Measurements from ENCODE around the gene PTPRT. TPM values are rescaled to one million over a fixed set of nuclear protein-coding genes. Genes with fewer than 3 reads are reported as not detected.

Gene PTPRT
- total RNA-seq, 1 experiment from 2014 or later, result not detected

GRCh38 chr20:42649748-42650147 lies 540.0 kb downstream of the PTPRT start (continued):
- TF ChIP-seq, protein P1, sequence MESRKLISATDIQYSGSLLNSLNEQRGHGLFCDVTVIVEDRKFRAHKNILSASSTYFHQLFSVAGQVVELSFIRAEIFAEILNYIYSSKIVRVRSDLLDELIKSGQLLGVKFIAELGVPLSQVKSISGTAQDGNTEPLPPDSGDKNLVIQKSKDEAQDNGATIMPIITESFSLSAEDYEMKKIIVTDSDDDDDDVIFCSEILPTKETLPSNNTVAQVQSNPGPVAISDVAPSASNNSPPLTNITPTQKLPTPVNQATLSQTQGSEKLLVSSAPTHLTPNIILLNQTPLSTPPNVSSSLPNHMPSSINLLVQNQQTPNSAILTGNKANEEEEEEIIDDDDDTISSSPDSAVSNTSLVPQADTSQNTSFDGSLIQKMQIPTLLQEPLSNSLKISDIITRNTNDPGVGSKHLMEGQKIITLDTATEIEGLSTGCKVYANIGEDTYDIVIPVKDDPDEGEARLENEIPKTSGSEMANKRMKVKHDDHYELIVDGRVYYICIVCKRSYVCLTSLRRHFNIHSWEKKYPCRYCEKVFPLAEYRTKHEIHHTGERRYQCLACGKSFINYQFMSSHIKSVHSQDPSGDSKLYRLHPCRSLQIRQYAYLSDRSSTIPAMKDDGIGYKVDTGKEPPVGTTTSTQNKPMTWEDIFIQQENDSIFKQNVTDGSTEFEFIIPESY (IDR thresholded peaks at IDR 0.05; ENCODE audit: extremely low read depth, insufficient replicate concordance, low read length), result no peak

GRCh38 chr20:42646250-42646649 lies 543.5 kb downstream of the PTPRT start:
- H2AFZ ChIP-seq (ENCODE audit: low read depth, low read length, poor library complexity, severe bottlenecking), result no peak overlapping the region
- RAD21 ChIA-PET (ENCODE audit: low non-redundant PET in 1 of 2, low total read pairs in 2 of 2, uncharacterized antibody in 2 of 2, unreplicated experiment in 2 of 2), result no interaction called here
- CTCF ChIA-PET, result no interaction called here
- H3K79me2 ChIP-seq (ENCODE audit: insufficient read depth, low read length), result no peaks in the 10 kb centered on the region
- H3K27me3 ChIP-seq (ENCODE audit: insufficient read depth, low read length), result no peaks in the 10 kb centered on the region
- BruUV-seq (replicated peaks), result no TSS peak
- no peak for TF ChIP-seq EZH2 (IDR thresholded peaks at IDR 0.05)
- no peak for TF ChIP-seq YY1 (IDR thresholded peaks at IDR 0.05; ENCODE audit: extremely low read depth, insufficient replicate concordance, low read depth, low read length)
- no peak for TF ChIP-seq JUND (IDR thresholded peaks at IDR 0.05)
- no peak for TF ChIP-seq ATF3 (IDR thresholded peaks at IDR 0.05)
- DNase-seq (ENCODE audit: low read depth, low spot score) (no peak), ATAC-seq (no peak)
- H3K9ac ChIP-seq (ENCODE audit: low read length), result no peak overlapping the region
- no peaks in the 10 kb centered on the region for H4K20me1 ChIP-seq (ENCODE audit: insufficient read depth)
- no peaks in the 10 kb centered on the region for H3K4me1 ChIP-seq (ENCODE audit: control insufficient read depth in 1 of 2, insufficient read depth in 2 of 2, low read length in 2 of 2)
- H3K27ac ChIP-seq (ENCODE audit: low read depth, low read length), result no peak overlapping the region
- H3K4me3 ChIP-seq (replicated peaks in 1 of 2; ENCODE audit: low read depth in 1 of 2, low read length in 2 of 2), result no peak overlapping the region
- intact Hi-C loops (cut with micrococcal nuclease), result no loop called here
- H3K4me2 ChIP-seq (ENCODE audit: low read length), result no peak overlapping the region
- POLR2A ChIA-PET, result no interaction called here
- H3K9me2 ChIP-seq (ENCODE audit: insufficient read depth), result no peaks in the 10 kb centered on the region
- H3K9me3 ChIP-seq (ENCODE audit: control insufficient read depth in 1 of 2, insufficient read depth in 1 of 2, low read depth in 1 of 2, low read length in 2 of 2), result peaks cover 8 to 36% of the 10 kb centered on the region in 2 experiments; a peak in 2 of 4 replicates
- no peaks in the 10 kb centered on the region for H3K36me3 ChIP-seq (ENCODE audit: control insufficient read depth in 1 of 2, insufficient read depth in 2 of 2, low read length in 2 of 2)

GRCh38 chr20:42641886-42642285 lies 547.8 kb downstream of the PTPRT start:
- H3K9me2 ChIP-seq (ENCODE audit: insufficient read depth), result no peaks in the 10 kb centered on the region
- no peaks in the 10 kb centered on the region for H4K20me1 ChIP-seq (ENCODE audit: insufficient read depth)
- ChIA-PET RAD21 (ENCODE audit: low non-redundant PET in 1 of 2, low total read pairs in 2 of 2, uncharacterized antibody in 2 of 2, unreplicated experiment in 2 of 2) (no interaction called here), POLR2A (no interaction called here), CTCF (no interaction called here)
- peaks cover 5 to 42% of the 10 kb centered on the region in 2 experiments; a peak in 2 of 4 replicates for H3K9me3 ChIP-seq (ENCODE audit: control insufficient read depth in 1 of 2, insufficient read depth in 1 of 2, low read depth in 1 of 2, low read length in 2 of 2)
- H3K4me2 ChIP-seq (ENCODE audit: low read length), result no peak overlapping the region
- no peak for ATAC-seq
- no peak overlapping the region for H3K9ac ChIP-seq (ENCODE audit: low read length)
- no TSS peak for BruUV-seq (replicated peaks)
- no peak overlapping the region for H2AFZ ChIP-seq (ENCODE audit: low read depth, low read length, poor library complexity, severe bottlenecking)
- no peaks in the 10 kb centered on the region for H3K4me1 ChIP-seq (ENCODE audit: control insufficient read depth in 1 of 2, insufficient read depth in 2 of 2, low read length in 2 of 2)
- no peak overlapping the region for H3K27ac ChIP-seq (ENCODE audit: low read depth, low read length)
- intact Hi-C loops (cut with micrococcal nuclease), result no loop called here
- no peaks in the 10 kb centered on the region for H3K79me2 ChIP-seq (ENCODE audit: insufficient read depth, low read length)
- H3K4me3 ChIP-seq (replicated peaks in 1 of 2; ENCODE audit: low read depth in 1 of 2, low read length in 2 of 2), result no peak overlapping the region
- H3K27me3 ChIP-seq (ENCODE audit: insufficient read depth, low read length), result no peaks in the 10 kb centered on the region
- H3K36me3 ChIP-seq (ENCODE audit: control insufficient read depth in 1 of 2, insufficient read depth in 2 of 2, low read length in 2 of 2), result no peaks in the 10 kb centered on the region
- DNase-seq (ENCODE audit: low read depth, low spot score), result no peak
- no peak for TF ChIP-seq POLR2A (IDR thresholded peaks at IDR 0.05; ENCODE audit: borderline replicate concordance, extremely low read depth, insufficient read depth, insufficient read length)
- TF ChIP-seq TCF7L2 (IDR thresholded peaks at IDR 0.05; ENCODE audit: borderline replicate concordance, extremely low read depth, insufficient read depth, insufficient read length), result no peak
- no peak for TF ChIP-seq YY1 (IDR thresholded peaks at IDR 0.05; ENCODE audit: extremely low read depth, insufficient replicate concordance, low read depth, low read length)
- no peak for TF ChIP-seq ELF1 (IDR thresholded peaks at IDR 0.05; ENCODE audit: borderline replicate concordance, low read depth)
- no peak for TF ChIP-seq CEBPB (IDR thresholded peaks at IDR 0.05; ENCODE audit: low read depth)
- no peak for TF ChIP-seq MAX (IDR thresholded peaks at IDR 0.05)
- TF ChIP-seq RAD21 (IDR thresholded peaks at IDR 0.05; ENCODE audit: low read depth), result no peak
- no peak for TF ChIP-seq EZH2phosphoT487 (IDR thresholded peaks at IDR 0.05; ENCODE audit: borderline replicate concordance)
- TF ChIP-seq JUND (IDR thresholded peaks at IDR 0.05), result no peak
- no peak for TF ChIP-seq SRF (IDR thresholded peaks at IDR 0.05; ENCODE audit: low read depth)
- TF ChIP-seq, protein P2, sequence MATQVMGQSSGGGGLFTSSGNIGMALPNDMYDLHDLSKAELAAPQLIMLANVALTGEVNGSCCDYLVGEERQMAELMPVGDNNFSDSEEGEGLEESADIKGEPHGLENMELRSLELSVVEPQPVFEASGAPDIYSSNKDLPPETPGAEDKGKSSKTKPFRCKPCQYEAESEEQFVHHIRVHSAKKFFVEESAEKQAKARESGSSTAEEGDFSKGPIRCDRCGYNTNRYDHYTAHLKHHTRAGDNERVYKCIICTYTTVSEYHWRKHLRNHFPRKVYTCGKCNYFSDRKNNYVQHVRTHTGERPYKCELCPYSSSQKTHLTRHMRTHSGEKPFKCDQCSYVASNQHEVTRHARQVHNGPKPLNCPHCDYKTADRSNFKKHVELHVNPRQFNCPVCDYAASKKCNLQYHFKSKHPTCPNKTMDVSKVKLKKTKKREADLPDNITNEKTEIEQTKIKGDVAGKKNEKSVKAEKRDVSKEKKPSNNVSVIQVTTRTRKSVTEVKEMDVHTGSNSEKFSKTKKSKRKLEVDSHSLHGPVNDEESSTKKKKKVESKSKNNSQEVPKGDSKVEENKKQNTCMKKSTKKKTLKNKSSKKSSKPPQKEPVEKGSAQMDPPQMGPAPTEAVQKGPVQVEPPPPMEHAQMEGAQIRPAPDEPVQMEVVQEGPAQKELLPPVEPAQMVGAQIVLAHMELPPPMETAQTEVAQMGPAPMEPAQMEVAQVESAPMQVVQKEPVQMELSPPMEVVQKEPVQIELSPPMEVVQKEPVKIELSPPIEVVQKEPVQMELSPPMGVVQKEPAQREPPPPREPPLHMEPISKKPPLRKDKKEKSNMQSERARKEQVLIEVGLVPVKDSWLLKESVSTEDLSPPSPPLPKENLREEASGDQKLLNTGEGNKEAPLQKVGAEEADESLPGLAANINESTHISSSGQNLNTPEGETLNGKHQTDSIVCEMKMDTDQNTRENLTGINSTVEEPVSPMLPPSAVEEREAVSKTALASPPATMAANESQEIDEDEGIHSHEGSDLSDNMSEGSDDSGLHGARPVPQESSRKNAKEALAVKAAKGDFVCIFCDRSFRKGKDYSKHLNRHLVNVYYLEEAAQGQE (IDR thresholded peaks at IDR 0.05; ENCODE audit: low read depth), result no peak

All from HCT116 (cell line).